Ishikawa (cell line): ENCODE data around the gene NFE2L3.

Experiments
- CEBPB ChIP-seq: IDR thresholded peaks from 2 replicates; pipeline ENCODE4 v1.6.1; 2012
- CREB1 ChIP-seq: IDR thresholded peaks from 2 replicates; pipeline ENCODE4 v1.6.1; 2012; ENCODE audit warnings: low read depth
- EGR1 ChIP-seq: IDR thresholded peaks from 2 replicates; pipeline ENCODE4 v1.6.1; 2012
- EP300 ChIP-seq: IDR thresholded peaks from 2 replicates; pipeline ENCODE4 v1.6.1; 2012; ENCODE audit warnings: borderline replicate concordance
- FOXM1 ChIP-seq: IDR thresholded peaks from 2 replicates; pipeline ENCODE4 v1.6.1; 2012; ENCODE audit warnings: low read depth, borderline replicate concordance
- NFIC ChIP-seq: IDR thresholded peaks from 2 replicates; pipeline ENCODE4 v1.6.1; 2012
- RAD21 ChIP-seq: IDR thresholded peaks from 2 replicates; pipeline ENCODE4 v1.6.1; 2012; ENCODE audit warnings: low read depth
- TAF1 ChIP-seq: IDR thresholded peaks from 2 replicates; pipeline ENCODE4 v1.6.1; 2012; ENCODE audit warnings: low read depth, mild to moderate bottlenecking
- TCF12 ChIP-seq: IDR thresholded peaks from 2 replicates; pipeline ENCODE4 v1.6.1; 2012; ENCODE audit warnings: low read depth
- TEAD4 ChIP-seq: IDR thresholded peaks from 2 replicates; pipeline ENCODE4 v1.6.1; 2012
- YY1 ChIP-seq: IDR thresholded peaks from 2 replicates; pipeline ENCODE4 v1.6.1; 2012; ENCODE audit warnings: low read depth
- ZBTB7A ChIP-seq: IDR thresholded peaks from 2 replicates; pipeline ENCODE4 v1.6.1; 2012; ENCODE audit warnings: low read depth
- TF ChIP-seq, protein P1 (sequence below): IDR thresholded peaks from 2 replicates; pipeline ENCODE4 v1.6.1; 2012; ENCODE audit warnings: low read depth, mild to moderate bottlenecking
- TF ChIP-seq, protein P2 (sequence below): IDR thresholded peaks from 2 replicates; pipeline ENCODE4 v1.6.1; 2012
- TF ChIP-seq, protein P3 (sequence below): IDR thresholded peaks from 2 replicates; pipeline ENCODE4 v1.6.1; 2012

Gene NFE2L3

DNA sequence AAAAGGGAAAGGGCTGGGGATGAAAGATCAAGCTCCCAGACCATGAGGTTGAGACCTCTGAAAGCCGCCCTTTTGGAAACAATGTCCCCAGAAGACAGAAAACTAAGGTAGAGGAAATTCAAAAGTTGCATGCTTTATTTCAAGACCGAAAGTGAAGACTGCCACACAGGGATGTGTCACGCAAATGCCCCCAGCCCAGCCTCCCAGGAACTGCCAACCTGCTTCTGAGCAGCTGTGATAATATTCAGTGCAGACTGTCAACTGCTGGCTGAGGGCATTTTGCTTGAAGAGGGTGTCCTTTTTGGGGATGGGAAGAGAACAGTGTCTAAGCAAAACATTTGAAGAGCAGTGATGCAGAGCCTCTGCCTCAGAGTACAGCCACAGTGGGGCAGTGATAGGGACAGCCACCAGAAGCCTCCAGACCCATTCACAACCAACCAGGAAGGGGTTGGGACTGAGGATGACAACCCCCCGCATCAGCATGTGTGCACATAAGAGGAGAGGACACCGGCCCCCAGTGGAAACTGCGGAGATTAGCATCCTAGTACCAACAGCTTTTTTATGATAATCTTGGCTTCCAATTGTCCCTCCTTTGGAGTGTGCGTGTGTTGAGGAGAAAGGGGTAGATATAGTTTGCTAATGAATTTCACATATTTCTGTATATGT is 34.7 kb upstream of the NFE2L3 start:
- no peak for TF ChIP-seq CEBPB
- TF ChIP-seq EGR1 = no peak
- TF ChIP-seq NFIC = no peak
- TF ChIP-seq TCF12 = no peak
- TF ChIP-seq TEAD4 = no peak
- TF ChIP-seq, protein P1, sequence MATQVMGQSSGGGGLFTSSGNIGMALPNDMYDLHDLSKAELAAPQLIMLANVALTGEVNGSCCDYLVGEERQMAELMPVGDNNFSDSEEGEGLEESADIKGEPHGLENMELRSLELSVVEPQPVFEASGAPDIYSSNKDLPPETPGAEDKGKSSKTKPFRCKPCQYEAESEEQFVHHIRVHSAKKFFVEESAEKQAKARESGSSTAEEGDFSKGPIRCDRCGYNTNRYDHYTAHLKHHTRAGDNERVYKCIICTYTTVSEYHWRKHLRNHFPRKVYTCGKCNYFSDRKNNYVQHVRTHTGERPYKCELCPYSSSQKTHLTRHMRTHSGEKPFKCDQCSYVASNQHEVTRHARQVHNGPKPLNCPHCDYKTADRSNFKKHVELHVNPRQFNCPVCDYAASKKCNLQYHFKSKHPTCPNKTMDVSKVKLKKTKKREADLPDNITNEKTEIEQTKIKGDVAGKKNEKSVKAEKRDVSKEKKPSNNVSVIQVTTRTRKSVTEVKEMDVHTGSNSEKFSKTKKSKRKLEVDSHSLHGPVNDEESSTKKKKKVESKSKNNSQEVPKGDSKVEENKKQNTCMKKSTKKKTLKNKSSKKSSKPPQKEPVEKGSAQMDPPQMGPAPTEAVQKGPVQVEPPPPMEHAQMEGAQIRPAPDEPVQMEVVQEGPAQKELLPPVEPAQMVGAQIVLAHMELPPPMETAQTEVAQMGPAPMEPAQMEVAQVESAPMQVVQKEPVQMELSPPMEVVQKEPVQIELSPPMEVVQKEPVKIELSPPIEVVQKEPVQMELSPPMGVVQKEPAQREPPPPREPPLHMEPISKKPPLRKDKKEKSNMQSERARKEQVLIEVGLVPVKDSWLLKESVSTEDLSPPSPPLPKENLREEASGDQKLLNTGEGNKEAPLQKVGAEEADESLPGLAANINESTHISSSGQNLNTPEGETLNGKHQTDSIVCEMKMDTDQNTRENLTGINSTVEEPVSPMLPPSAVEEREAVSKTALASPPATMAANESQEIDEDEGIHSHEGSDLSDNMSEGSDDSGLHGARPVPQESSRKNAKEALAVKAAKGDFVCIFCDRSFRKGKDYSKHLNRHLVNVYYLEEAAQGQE = no peak
- TF ChIP-seq CREB1 = no peak
- TF ChIP-seq EP300 = no peak
- no peak for TF ChIP-seq YY1
- TF ChIP-seq, protein P2, sequence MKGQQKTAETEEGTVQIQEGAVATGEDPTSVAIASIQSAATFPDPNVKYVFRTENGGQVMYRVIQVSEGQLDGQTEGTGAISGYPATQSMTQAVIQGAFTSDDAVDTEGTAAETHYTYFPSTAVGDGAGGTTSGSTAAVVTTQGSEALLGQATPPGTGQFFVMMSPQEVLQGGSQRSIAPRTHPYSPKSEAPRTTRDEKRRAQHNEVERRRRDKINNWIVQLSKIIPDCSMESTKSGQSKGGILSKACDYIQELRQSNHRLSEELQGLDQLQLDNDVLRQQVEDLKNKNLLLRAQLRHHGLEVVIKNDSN = no peak
- no peak for TF ChIP-seq RAD21
- TF ChIP-seq, protein P3, sequence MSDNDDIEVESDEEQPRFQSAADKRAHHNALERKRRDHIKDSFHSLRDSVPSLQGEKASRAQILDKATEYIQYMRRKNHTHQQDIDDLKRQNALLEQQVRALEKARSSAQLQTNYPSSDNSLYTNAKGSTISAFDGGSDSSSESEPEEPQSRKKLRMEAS = no peak
- TF ChIP-seq FOXM1 = no peak
- no peak for TF ChIP-seq ZBTB7A
- TF ChIP-seq TAF1 = no peak

DNA sequence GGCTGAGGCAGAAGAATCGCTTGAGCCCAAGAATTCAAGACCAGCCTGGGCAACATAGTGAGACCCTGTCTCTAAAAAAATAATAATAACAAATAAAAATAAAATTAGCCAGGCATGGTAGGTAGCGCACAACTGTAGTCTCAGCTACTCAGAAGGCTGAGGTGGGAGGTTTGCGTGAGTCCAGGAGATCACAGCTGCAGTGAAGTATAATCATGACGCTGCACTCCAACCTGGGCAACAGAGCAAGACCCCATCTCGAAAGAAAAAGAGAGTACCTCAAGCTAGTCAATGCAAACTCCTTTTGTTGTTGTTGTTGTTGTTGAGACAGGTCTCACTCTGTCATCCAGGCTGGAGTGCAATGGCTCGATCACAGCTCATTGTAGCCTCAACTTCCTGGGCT is 34.0 kb upstream of the NFE2L3 start:
- TF ChIP-seq TAF1 = no peak
- no peak for TF ChIP-seq EGR1
- TF ChIP-seq CREB1 = no peak
- no peak for TF ChIP-seq ZBTB7A
- no peak for TF ChIP-seq RAD21
- TF ChIP-seq TCF12 = no peak

DNA sequence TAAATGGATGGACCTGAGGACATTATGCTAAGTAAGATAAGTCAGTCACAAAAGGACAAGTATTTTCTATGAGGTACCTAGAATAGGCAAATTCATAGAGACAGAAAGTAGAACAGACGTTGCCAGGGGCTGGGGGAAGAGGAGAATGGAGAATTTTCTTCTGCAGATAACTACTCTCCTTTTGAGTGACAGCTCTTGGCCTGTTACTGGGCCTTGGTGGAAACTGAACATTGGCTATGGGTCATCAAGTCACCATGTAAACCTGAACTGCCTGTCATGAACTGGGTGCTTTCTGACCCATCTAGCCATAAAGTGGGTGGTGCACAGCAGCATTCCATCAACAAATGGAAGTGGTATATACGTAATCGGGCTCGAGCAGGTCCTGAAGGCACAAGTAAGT is 29.3 kb upstream of the NFE2L3 start:
- TF ChIP-seq EGR1 (no peak), NFIC (no peak), EP300 (no peak), TCF12 (no peak), ZBTB7A (no peak), YY1 (no peak), TEAD4 (no peak), FOXM1 (no peak), CREB1 (no peak), CEBPB (no peak), TAF1 (no peak), RAD21 (no peak)
- TF ChIP-seq, protein P2 = no peak
- TF ChIP-seq, protein P3 = no peak
- TF ChIP-seq, protein P1 = no peak

DNA sequence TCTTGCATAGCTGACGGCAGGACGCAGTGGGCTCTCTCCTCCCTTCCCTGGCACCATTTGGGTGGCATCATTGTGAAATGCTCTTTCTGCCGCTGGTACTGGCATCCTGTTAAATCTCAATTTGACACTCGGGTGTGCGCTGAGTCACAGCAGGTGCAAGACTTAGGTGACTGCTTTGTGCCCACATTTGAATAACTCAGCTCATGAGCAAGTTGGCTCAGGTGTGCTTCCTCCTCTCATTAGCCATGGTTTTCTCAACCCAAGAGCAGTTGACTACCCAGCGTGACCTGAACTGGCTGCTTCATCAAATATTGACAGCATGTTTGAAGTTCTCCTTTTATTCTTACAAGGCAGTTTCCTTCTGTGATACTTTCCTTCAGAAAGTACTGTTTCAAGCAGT is 24.6 kb upstream of the NFE2L3 start:
- TF ChIP-seq CREB1 (no peak), NFIC (no peak), YY1 (no peak)
- TF ChIP-seq, protein P2 = no peak

DNA sequence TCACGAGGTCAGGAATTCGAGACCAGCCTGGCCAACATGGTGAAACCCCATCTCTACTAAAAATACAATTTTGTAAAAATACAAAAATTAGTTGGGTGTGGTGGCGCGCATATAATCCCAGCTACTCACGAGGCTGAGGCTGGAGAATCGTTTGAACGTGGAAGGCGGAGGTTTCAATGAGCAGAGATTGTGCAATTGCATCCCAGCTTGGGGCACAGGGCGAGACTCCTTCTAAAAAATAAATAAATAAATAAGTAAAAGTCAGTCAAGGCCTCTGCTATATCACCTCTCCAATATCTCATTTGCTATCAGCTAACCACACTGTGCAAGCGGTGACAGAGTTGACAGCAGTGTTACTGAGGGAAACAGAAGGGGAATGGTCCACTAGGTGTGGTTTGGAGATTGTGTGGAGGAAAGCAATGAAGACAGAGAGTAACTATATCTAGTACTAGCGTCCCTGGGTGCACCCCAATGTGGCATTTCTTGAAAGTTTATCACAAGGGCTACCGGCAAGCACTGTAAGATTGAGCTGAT is 20.9 kb upstream of the NFE2L3 start:
- TF ChIP-seq, protein P3 = no peak
- TF ChIP-seq TCF12 = no peak
- no peak for TF ChIP-seq CREB1
- no peak for TF ChIP-seq TAF1
- TF ChIP-seq TEAD4 = no peak
- no peak for TF ChIP-seq ZBTB7A
- no peak for TF ChIP-seq NFIC
- TF ChIP-seq RAD21 = no peak
- TF ChIP-seq FOXM1 = no peak
- TF ChIP-seq, protein P1 = no peak
- TF ChIP-seq EP300 = no peak
- TF ChIP-seq, protein P2 = no peak
- no peak for TF ChIP-seq EGR1
- TF ChIP-seq YY1 = no peak
- TF ChIP-seq CEBPB = no peak
